HG02973 (cell line): Measurements from ENCODE around the gene ISLR2.
"Not testable (repeated sequence)": the region's sequence is repeated elsewhere in the genome, so short reads cannot be mapped to it uniquely, and the experiment has no call there.

ENCODE experiments used
- ATAC-seq: cut with Tn5 transposase; IDR thresholded peaks from one replicate; pipeline ENCODE4 v1.9.1; 2021; ENCODE audit warnings: moderate library complexity; ENCODE audit not compliant: unreplicated experiment

ISLR2 gene, protein sequence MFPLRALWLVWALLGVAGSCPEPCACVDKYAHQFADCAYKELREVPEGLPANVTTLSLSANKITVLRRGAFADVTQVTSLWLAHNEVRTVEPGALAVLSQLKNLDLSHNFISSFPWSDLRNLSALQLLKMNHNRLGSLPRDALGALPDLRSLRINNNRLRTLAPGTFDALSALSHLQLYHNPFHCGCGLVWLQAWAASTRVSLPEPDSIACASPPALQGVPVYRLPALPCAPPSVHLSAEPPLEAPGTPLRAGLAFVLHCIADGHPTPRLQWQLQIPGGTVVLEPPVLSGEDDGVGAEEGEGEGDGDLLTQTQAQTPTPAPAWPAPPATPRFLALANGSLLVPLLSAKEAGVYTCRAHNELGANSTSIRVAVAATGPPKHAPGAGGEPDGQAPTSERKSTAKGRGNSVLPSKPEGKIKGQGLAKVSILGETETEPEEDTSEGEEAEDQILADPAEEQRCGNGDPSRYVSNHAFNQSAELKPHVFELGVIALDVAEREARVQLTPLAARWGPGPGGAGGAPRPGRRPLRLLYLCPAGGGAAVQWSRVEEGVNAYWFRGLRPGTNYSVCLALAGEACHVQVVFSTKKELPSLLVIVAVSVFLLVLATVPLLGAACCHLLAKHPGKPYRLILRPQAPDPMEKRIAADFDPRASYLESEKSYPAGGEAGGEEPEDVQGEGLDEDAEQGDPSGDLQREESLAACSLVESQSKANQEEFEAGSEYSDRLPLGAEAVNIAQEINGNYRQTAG

DNA sequence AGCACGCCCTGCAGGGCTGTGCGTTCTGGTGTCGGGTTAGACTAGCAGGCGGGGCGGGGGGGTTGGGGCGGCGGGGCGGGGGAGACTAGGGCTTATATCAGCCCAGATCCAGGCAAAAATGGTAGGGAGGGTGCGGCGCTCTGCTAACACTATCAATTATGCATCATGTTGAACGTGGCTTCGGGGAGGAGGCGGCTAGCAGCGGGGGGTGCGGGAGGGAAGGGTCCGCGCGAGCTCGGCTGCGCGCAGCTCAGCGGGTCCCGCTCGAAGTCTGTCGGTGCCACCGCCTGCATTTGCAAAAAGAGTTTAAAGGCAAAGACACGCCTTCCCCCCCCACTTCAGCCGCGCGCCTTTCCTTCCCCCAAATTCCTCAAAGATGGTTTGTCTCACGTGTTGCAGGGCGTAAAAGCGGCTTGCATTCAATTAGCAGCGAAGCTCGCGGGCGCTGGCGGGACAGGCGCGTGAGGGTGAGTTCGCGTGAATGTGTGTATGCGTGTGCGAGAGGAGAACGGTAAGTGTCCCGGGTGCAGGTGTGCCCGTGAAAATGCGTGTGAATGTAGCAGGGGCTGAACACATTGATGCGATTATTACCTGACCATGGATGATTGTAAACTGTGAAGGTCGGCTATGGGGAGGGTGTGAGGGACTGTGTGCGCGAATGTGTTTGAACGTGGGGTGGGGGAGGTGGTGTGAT is at the start of gene ISLR2:
ISLR2 (plus strand) TSS at position 432 of the 694 bp plus-strand sequence. CDS start 2,169 bp downstream, outside the sequence.
- ATAC-seq, result no peak

DNA sequence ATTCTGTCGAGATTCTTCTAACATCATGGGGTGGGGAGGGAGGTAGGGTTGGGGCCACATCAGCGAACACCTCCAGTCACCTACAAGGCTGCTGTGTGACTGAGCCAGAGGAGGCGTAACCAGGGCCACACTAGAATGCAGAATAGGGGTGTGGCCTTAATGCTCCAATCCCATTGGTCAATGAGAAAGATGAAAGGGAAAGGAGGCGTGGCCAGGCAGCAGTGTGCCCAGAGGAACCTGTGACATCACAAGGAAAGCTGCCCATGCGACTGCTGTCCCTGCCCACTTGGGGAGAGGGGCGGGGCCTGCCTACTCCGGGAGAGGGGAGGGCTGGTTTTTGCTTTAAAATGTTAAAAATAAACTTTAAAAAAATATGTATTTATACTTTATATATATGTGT is 47.9 kb upstream of the ISLR2 start, which contains the start of gene GOLGA6A:
GOLGA6A (minus strand) TSS at position 101 of the 400 bp plus-strand sequence; CDS start at position 60, 41 bp downstream.
- ATAC-seq, result not testable (repeated sequence)

- ATAC-seq, result not testable (repeated sequence)
Observed at GRCh38 chr15:74094567-74094966, 35.8 kb upstream of the ISLR2 start.

DNA sequence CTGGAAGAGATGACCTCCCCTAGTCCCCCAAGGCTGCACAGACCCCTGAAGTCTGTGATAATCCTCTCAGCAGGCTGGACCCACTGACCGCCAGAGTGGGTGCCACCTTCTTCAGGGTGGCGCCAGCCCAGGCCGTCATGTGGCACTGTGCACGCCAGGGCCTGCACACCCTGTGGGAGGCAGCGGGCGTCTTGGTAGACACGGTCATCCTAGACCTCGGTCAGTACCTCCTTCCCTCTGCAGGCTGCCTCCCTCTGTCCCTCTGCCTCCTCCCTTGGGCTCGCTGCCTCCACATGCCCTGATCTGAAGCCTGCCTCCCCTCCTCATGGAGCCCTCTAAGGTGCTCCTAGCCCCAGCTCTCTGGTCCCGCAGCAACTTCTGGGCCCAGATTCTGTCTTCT is 34.8 kb upstream of the ISLR2 start:
- not testable (repeated sequence) for ATAC-seq

DNA sequence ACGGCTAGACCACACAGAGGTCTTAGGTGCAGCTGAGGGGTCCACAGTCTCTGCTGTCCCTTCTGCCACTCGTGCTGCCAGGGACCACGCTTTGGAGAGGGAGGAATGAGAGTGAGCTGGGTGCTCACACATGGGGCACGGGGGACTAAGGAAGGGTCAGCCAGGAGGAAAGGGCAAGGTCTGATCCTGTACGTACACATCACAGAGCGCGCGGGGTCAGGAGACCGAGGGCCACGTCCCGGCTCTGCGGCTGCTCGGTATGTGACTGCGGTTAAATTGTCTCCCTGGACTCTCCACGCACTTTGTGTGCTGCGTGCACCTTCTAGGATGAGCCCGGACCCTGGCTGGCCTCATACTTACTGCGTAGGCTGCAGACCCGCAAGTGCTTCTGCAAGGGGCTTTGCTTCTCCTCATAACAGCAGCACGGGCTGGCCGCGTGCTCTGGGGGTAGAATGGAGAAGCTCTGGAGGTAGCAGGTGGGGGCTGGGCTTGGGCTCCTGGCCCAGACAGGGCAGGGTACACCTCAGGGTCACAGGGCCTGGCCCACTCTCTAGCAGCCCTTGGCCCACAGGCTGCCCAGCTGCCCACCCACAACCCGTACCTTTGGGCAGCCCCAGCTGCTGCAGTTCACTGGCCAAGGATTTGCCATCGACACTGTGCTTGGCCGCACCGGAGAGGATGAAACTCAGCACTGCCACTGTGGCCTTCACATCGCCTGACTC is 33.5 kb upstream of the ISLR2 start:
- ATAC-seq, result not testable (repeated sequence)

DNA sequence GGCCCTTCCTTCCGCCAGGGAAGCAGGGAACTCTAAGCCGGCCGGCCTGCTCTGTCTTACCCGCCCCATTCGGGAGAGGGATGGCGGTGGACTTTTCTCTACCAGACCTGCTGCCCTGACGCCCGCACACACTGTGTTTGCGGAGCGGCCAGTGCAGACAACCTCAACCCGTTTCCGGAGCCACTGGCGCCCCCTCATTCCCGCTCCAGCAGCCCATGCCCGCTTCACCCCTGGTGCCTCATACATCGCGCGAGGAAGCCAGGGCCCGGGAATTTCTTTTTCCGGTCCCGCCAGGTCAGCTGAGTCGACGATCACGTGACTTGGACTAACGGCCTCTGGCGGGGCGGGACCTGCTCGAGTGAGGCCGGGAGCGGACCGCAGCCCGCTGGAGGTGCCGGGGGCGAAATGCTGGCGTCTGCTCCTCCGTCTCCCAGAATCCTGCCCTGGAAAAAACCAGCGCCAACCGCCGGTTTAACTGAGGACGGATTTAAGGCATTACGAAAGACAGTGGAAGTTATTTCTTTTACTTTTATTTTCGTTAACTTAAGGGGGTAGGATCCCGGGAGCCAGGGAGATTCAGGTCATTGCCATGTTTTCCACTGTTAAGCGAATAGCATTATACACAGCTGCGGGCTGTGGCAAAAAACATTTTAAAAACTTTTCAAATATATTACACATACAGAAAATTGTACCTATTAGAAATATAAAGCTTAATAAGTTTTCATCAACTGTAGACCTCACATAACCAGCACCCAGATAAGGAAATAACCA is 30.2 kb upstream of the ISLR2 start:
- ATAC-seq, result peak; percentile 71

- no peak for ATAC-seq
Observed at GRCh38 chr15:74108111-74108510, 22.3 kb upstream of the ISLR2 start.

DNA sequence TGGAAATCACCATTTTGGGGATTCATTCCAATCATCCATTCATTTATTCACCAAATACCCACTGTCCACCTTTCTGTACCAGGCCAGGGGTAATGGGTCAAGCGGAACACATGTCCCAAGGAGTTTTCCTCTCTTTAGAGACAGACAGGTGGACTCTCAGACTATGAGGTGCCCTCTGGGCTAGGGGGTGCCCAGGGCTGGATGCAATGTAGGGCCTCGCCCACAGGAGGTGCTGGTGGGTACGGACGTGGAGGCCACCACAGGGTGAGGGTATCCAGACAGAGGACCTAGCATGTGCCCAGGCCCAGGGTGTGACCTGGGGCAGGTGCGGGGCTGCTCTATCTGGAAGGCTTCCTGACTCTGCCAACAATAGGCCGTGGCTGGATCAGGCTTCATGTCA is 21.8 kb upstream of the ISLR2 start:
- not testable (repeated sequence) for ATAC-seq

- ATAC-seq, result no peak
Observed at GRCh38 chr15:74109713-74110112, 20.7 kb upstream of the ISLR2 start.

DNA sequence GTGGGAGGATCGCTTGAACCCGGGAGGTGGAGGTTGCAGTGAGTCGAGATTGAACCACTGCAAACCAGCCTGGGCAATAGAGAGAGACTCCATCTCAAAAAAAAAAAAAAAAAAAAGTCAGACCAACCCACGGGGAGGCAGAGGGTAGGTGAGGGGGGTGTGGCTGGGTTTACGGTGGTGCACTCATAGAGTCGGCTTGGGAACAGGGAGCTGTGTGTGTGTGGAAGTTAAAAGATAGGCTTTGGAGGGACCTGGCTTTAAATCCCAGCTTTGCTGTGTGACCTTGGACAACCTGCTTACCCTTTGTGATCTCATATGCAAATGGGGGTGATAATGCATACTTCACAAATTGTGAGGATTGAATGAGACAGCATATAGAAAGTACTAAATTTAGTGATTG is 10.0 kb upstream of the ISLR2 start:
- no peak for ATAC-seq

DNA sequence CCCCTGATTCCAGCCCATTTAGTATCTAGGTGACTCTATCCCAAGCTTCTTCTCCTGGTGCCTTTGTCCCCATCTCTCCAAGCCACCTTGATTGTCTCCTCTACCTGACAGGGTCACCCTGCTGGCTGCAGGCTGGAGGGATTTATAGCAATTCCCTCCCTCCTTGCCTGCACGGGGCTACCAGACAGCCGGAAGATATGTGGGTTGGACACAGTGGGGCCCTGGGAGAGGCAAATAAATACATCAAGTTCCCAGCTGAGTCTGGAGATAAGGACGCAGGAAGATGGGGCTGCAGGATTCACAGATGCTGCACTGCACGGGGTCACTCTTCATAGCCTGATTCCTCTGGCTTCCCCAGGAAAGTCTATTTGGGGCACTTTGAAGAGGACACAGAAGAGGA is 9.3 kb upstream of the ISLR2 start:
- ATAC-seq, result no peak

DNA sequence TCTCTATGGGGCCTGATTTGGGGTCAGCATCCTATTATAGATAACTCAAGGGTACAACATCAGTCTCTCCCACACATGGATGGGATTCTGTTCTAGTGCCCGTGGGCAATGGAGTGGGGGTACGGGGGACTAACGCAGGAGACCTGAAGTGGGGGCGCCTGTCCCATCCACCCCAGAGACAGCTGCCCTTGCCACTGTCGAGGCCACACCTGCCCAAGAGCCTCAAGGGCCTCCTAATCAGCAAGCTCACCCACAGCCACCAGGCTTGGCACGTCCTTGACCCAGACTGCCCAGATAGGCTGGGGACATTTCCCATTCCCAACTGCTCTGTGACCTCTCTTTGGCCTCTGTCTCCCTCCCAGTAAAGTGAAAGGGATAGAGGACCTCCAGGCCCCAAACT is 8.5 kb upstream of the ISLR2 start:
- no peak for ATAC-seq

- no peak for ATAC-seq
Observed at GRCh38 chr15:74122403-74123130, 7.8 kb upstream of the ISLR2 start.

GRCh38 chr15:74123131-74123429 is 7.3 kb upstream of the ISLR2 start:
- ATAC-seq, result no peak

DNA sequence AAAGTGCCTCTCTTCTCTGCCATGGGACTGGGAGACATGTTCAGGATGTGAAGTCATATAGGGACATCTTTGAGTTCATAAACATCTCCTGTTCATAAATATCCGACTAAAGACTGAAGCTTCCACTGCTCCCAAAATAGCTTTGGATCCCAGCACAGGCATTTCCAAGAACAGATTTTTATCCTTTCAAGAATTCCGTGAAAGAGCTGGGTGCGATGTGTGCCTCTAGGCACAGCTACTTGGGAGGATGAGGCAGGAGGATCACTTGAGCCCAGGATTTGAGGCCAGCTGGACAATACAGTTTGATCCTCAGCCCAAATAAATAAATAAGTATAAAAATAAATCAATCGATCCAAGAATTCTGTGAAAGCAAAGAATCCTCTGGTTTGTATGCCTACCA is 6.7 kb upstream of the ISLR2 start:
- ATAC-seq, result no peak

- no peak for ATAC-seq
Observed at GRCh38 chr15:74124196-74124595, 6.2 kb upstream of the ISLR2 start.

GRCh38 chr15:74124759-74125158 is 5.6 kb upstream of the ISLR2 start:
- ATAC-seq, result no peak

DNA sequence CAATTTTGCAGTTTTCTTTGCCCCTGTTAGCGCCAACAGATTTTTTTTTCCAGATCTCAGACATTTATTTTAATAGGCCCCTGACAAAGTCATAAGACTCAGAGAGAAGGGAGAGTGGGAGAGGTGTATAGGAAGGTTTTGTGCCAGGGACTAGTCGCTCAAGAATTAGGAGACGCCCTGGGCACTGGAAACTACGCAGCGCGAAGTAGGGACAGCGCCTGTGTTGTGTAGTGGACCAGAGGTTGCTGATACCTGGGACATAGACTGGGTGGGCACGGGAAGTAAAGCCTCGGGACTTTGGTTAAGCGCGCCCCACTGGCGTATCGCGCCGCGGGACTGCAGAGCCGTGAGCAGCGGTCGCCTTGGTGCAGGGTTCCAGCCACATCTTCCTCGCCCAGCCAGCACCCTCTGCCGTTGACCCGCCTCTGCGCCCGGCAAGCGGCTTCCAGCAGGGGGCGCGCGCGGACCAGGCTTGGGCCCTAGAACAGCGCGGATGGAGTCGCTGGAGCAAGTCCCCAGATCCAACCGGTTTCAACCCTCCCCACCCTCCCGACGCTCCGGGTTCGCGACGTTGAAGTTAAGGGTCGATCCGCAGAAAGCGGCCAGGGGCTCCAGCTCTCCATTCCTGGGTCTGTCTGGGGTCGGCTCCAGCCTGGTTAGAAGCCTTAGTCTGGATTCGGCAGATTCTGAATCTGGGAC is 3.0 kb upstream of the ISLR2 start:
- ATAC-seq, result no peak
